ENCODE results near the gene IL6. TPM values are rescaled to one million over a fixed set of nuclear protein-coding genes. Genes with fewer than 3 reads are reported as not detected.

Gene IL6
- total and polyA plus RNA-seq, 9 of the 15 experiments (the other 6 are each of a cell fraction or from before 2014, with no cell fraction given) = 0.76 to 2.9 (median 1.5) TPM

DNA sequence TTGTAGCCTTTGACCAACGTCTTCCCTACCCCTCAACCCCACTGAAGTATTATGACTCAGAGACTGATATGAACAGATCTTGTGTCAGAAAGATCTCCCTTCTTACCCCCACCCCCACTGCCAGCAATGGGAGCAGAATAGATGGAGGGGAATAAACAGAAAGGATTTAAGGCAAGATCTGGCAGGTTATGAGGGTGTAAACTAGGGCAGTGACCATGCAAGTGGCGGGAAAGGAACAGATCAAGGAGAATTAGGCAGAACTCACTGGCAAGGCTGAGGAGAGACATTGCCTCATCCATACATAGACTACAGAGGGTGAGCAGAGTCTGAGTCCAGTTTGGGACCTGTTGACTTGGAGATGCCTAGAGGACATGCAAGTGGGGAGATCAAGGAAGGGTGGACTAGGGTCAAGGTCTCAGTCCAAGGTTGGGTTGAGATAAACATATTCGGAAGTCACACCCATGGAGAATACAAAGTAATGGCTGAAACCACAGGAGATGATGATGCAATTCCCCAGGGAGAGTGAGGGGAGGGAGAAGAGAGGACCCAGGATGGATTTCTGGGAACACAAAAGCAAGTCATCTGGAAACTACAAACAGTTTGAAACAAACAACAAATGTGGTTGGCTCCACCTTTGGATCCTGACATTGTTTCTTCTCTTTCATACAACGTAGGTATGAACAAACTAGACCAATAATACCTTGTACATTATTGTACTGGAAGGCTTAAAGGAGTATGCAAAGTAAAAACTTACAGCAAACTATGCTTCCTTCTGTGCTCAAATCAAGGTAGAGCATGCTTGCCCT, 44.9 kb upstream of the IL6 start (continued):
- TF ChIP-seq HDAC1 (IDR thresholded peaks at IDR 0.05) (peak in 1 of 2 experiments; percentile 71; a peak in 2 of 4 replicates), ZNF316 (IDR thresholded peaks at IDR 0.05) (peak; percentile 70), MTA1 (IDR thresholded peaks at IDR 0.05; ENCODE audit: borderline replicate concordance) (peak; percentile 81), ZNF583 (CRISPR knock-in tag; IDR thresholded peaks at IDR 0.05) (peak; percentile 66; the same call in 1 of the 2 replicates), NFE2 (IDR thresholded peaks at IDR 0.05; ENCODE audit: low read depth) (peak; percentile 65), FOXP1 (CRISPR knock-in tag; IDR thresholded peaks at IDR 0.05) (no peak), DDX20 (tag; IDR thresholded peaks at IDR 0.05; ENCODE audit: low read depth) (peak; percentile 13), CREM (IDR thresholded peaks at IDR 0.05; ENCODE audit: low read depth) (peak; percentile 4; the same call in 1 of the 2 replicates), ZKSCAN3 (CRISPR knock-in tag; IDR thresholded peaks at IDR 0.05) (no peak), LEF1 (IDR thresholded peaks at IDR 0.05) (peak; percentile 59), DMBX1 (CRISPR knock-in tag; IDR thresholded peaks at IDR 0.05; ENCODE audit: borderline replicate concordance) (peak; percentile 94), KLF10 (CRISPR knock-in tag; IDR thresholded peaks at IDR 0.05) (no peak)
- TF ChIP-seq, protein P1, sequence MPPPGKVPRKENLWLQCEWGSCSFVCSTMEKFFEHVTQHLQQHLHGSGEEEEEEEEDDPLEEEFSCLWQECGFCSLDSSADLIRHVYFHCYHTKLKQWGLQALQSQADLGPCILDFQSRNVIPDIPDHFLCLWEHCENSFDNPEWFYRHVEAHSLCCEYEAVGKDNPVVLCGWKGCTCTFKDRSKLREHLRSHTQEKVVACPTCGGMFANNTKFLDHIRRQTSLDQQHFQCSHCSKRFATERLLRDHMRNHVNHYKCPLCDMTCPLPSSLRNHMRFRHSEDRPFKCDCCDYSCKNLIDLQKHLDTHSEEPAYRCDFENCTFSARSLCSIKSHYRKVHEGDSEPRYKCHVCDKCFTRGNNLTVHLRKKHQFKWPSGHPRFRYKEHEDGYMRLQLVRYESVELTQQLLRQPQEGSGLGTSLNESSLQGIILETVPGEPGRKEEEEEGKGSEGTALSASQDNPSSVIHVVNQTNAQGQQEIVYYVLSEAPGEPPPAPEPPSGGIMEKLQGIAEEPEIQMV (tag; conservative IDR thresholded peaks at IDR 0.05; ENCODE audit: low read depth) = no peak
- TF ChIP-seq, protein P2, sequence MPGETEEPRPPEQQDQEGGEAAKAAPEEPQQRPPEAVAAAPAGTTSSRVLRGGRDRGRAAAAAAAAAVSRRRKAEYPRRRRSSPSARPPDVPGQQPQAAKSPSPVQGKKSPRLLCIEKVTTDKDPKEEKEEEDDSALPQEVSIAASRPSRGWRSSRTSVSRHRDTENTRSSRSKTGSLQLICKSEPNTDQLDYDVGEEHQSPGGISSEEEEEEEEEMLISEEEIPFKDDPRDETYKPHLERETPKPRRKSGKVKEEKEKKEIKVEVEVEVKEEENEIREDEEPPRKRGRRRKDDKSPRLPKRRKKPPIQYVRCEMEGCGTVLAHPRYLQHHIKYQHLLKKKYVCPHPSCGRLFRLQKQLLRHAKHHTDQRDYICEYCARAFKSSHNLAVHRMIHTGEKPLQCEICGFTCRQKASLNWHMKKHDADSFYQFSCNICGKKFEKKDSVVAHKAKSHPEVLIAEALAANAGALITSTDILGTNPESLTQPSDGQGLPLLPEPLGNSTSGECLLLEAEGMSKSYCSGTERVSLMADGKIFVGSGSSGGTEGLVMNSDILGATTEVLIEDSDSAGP (CRISPR knock-in tag; IDR thresholded peaks at IDR 0.05) = no peak
- TF ChIP-seq, protein P3, sequence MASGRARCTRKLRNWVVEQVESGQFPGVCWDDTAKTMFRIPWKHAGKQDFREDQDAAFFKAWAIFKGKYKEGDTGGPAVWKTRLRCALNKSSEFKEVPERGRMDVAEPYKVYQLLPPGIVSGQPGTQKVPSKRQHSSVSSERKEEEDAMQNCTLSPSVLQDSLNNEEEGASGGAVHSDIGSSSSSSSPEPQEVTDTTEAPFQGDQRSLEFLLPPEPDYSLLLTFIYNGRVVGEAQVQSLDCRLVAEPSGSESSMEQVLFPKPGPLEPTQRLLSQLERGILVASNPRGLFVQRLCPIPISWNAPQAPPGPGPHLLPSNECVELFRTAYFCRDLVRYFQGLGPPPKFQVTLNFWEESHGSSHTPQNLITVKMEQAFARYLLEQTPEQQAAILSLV (tag; IDR thresholded peaks at IDR 0.05) = peak; percentile 96
- TF ChIP-seq, protein P4, sequence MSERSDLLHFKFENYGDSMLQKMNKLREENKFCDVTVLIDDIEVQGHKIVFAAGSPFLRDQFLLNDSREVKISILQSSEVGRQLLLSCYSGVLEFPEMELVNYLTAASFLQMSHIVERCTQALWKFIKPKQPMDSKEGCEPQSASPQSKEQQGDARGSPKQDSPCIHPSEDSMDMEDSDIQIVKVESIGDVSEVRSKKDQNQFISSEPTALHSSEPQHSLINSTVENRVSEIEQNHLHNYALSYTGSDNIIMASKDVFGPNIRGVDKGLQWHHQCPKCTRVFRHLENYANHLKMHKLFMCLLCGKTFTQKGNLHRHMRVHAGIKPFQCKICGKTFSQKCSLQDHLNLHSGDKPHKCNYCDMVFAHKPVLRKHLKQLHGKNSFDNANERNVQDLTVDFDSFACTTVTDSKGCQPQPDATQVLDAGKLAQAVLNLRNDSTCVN (CRISPR knock-in tag; IDR thresholded peaks at IDR 0.05) = peak; percentile 21; the same call in 1 of the 2 replicates
